HL-60 (cell line): ENCODE data around the gene SUPT16H.

Source experiments
- DNase-seq, 2 experiments: peaks; one replicate each; pipeline ENCODE4 v3.0.0-alpha.2; 2010 to 2020; ENCODE audit warnings: low read depth in 1 of 2, low spot score in 1 of 2
- H3K27ac ChIP-seq: fragments of 250-450 bp; sonication (Bioruptor Pico); replicated peaks from 2 replicates; pipeline ENCODE4 v1.5.1; 2020; ENCODE audit warnings: mild to moderate bottlenecking, moderate library complexity
- H3K27me3 ChIP-seq: fragments of 250-450 bp; sonication (Bioruptor Pico); 2 replicates; pipeline ENCODE4 v1.5.1; 2021; ENCODE audit warnings: mild to moderate bottlenecking, moderate library complexity; ENCODE audit not compliant: insufficient read depth, poor library complexity, severe bottlenecking
- H3K4me3 ChIP-seq: replicated peaks from 2 replicates; pipeline ENCODE4 v1.5.1; 2011; ENCODE audit warnings: mild to moderate bottlenecking, control low read depth, low read length; ENCODE audit not compliant: insufficient read depth
- GABPA ChIP-seq: IDR thresholded peaks from 2 replicates; pipeline ENCODE4 v1.6.1; 2012; ENCODE audit warnings: low read depth
- POLR2AphosphoS5 ChIP-seq: IDR thresholded peaks from 2 replicates; pipeline ENCODE4 v1.6.1; 2012; ENCODE audit warnings: low read depth
- REST ChIP-seq: IDR thresholded peaks from 2 replicates; pipeline ENCODE4 v1.6.1; 2012; ENCODE audit warnings: low read depth; ENCODE audit not compliant: insufficient replicate concordance
- SPI1 ChIP-seq: IDR thresholded peaks from 2 replicates; pipeline ENCODE4 v1.6.1; 2012; ENCODE audit warnings: low read depth, mild to moderate bottlenecking, borderline replicate concordance
- TF ChIP-seq, protein P1 (sequence below): IDR thresholded peaks from one replicate; pipeline ENCODE4 v1.5.1; 2011; ENCODE audit warnings: low read length, control low read depth, inconsistent platforms; ENCODE audit not compliant: insufficient read depth

Gene SUPT16H

DNA sequence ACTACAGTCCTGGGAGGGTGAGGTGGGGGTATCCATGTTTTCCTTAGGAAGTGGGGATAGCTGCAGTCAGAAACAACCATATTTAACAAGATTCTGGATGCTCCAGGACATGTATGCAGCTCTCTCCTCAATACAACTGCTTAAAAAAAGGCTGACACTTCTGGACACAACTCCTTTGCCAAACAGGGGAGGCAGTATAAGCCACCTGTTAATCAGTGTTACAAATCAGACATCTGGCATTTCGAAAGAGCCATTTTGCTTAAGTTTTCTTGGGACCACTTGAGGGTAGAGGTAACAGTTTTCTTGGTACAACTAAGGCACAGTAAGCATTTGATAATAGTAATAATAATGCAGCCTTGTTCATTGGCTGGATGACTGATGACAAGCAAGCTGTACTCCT lies 56.8 kb downstream of the SUPT16H start:
- Histone ChIP-seq H3K27ac (no peak overlapping the region), H3K27me3 (no peaks in the 10 kb centered on the region), H3K4me3 (no peak overlapping the region)
- TF ChIP-seq SPI1, result no peak
- no peak for TF ChIP-seq POLR2AphosphoS5
- TF ChIP-seq GABPA, result no peak
- TF ChIP-seq, protein P1, sequence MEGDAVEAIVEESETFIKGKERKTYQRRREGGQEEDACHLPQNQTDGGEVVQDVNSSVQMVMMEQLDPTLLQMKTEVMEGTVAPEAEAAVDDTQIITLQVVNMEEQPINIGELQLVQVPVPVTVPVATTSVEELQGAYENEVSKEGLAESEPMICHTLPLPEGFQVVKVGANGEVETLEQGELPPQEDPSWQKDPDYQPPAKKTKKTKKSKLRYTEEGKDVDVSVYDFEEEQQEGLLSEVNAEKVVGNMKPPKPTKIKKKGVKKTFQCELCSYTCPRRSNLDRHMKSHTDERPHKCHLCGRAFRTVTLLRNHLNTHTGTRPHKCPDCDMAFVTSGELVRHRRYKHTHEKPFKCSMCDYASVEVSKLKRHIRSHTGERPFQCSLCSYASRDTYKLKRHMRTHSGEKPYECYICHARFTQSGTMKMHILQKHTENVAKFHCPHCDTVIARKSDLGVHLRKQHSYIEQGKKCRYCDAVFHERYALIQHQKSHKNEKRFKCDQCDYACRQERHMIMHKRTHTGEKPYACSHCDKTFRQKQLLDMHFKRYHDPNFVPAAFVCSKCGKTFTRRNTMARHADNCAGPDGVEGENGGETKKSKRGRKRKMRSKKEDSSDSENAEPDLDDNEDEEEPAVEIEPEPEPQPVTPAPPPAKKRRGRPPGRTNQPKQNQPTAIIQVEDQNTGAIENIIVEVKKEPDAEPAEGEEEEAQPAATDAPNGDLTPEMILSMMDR, result no peak
- no peak for TF ChIP-seq REST
- no peak for DNase-seq

- Histone ChIP-seq H3K4me3 (no peak overlapping the region), H3K27me3 (no peaks in the 10 kb centered on the region), H3K27ac (no peak overlapping the region)
- DNase-seq, result no peak
- TF ChIP-seq POLR2AphosphoS5 (no peak), SPI1 (no peak), GABPA (no peak), REST (no peak)
- TF ChIP-seq, protein P1, result no peak
These were observed 61.1 kb downstream of the SUPT16H start for GRCh38 chr14:21322716-21323115.

GRCh38 chr14:21320913-21321312 lies 62.9 kb downstream of the SUPT16H start:
- no peak for DNase-seq
- Histone ChIP-seq H3K4me3 (no peak overlapping the region), H3K27ac (no peak overlapping the region), H3K27me3 (no peaks in the 10 kb centered on the region)
- no peak for TF ChIP-seq REST
- TF ChIP-seq, protein P1, result no peak
- no peak for TF ChIP-seq POLR2AphosphoS5
- TF ChIP-seq SPI1, result no peak
- TF ChIP-seq GABPA, result no peak
